NCI-H1092 treated with DMSO at 0.1 percent for 48 hours (cell line): ENCODE data around the gene RFC4.
"Not testable (repeated sequence)": the region's sequence is repeated elsewhere in the genome, so short reads cannot be mapped to it uniquely, and the experiment has no call there.

Source experiments
- DNase-seq: peaks from one replicate; lab custom pipeline; 2025; lab: John Stamatoyannopoulos, UW

RFC4 gene, protein sequence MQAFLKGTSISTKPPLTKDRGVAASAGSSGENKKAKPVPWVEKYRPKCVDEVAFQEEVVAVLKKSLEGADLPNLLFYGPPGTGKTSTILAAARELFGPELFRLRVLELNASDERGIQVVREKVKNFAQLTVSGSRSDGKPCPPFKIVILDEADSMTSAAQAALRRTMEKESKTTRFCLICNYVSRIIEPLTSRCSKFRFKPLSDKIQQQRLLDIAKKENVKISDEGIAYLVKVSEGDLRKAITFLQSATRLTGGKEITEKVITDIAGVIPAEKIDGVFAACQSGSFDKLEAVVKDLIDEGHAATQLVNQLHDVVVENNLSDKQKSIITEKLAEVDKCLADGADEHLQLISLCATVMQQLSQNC

DNA sequence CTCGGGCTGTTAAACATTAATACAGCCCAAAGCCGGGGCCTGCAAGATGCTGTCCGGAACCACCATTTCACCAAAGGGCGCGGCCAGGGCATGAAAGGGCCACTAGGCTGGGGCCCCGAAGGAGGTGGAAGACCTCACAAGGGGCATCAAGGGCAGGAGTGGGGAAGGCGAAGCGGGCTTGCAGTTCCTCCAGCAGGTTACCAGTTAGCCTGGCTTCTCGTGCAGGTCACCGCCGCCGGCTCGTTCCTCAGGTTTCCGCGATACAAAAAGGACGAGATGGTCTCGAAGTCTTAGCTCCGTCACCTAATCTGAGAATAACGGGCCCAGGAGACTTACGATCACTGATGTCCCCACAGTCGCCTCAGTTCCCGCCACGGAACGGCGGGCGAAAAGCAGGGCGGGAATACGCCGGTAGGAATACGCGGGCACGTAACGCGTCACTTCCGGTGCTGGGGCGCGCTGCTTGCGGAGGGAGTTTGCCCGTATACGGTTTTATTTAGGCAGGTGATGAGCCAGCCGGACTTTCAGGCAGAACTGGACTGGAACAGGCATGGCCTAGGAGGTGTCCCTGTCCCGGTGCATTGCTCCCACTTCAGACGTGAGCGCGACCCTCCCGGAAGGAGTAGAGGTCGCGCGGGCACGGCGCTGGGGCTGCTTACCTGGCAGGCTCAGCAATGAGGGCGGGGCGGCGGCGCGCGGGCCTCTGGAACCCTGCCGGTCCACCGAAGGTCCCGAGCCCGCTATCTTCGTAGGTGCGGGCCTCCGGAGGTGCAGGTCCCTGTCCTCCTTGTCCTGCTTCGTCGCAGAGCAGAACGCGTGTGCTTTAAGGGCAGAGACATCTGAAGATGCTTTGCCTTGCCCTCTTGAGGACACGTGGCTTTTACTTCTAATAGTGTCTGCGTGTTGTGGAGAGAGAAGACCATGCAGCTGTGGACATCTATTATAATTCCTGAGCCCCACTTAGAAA lies at the start of gene RFC4:
Gene RFC4, minus strand, starts transcription at position 394 of the 967 bp plus-strand sequence. CDS start 1,769 bp downstream, outside the sequence.
- peak; percentile 81 for DNase-seq

DNA sequence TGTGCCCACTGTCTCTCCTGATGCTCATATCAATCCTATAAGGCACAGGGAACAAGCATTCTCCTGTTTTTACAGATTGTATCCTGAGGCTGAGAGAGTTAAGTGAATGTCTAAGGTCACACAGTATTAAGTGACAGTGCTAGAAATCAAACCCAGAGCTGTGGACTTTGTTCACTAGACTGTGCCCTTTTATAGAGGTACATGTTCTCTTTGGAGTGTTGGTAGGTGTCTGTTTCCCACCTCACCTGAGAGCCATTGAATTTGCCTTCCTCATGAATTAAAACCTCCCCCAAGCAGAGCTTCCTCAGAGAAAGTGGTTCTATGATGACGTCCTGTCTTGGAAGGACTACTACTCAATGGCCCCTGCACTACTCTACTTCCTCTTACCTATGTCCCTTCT lies 48.7 kb upstream of the RFC4 start:
- no peak for DNase-seq

DNA sequence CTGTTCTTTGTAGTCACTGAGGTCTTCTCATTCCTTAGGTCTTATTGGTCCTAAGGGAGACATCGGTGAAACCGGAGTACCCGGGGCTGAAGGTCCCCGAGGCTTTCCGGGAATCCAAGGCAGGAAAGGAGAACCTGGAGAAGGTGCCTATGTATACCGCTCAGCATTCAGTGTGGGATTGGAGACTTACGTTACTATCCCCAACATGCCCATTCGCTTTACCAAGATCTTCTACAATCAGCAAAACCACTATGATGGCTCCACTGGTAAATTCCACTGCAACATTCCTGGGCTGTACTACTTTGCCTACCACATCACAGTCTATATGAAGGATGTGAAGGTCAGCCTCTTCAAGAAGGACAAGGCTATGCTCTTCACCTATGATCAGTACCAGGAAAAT lies 47.9 kb upstream of the RFC4 start:
- DNase-seq = no peak

DNA sequence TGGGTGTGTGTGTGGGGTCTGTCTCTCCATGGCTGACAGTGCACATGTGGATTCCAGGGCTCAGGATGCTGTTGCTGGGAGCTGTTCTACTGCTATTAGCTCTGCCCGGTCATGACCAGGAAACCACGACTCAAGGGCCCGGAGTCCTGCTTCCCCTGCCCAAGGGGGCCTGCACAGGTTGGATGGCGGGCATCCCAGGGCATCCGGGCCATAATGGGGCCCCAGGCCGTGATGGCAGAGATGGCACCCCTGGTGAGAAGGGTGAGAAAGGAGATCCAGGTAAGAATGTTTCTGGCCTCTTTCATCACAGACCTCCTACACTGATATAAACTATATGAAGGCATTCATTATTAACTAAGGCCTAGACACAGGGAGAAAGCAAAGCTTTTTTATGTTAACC lies 46.7 kb upstream of the RFC4 start:
- no peak for DNase-seq

DNA sequence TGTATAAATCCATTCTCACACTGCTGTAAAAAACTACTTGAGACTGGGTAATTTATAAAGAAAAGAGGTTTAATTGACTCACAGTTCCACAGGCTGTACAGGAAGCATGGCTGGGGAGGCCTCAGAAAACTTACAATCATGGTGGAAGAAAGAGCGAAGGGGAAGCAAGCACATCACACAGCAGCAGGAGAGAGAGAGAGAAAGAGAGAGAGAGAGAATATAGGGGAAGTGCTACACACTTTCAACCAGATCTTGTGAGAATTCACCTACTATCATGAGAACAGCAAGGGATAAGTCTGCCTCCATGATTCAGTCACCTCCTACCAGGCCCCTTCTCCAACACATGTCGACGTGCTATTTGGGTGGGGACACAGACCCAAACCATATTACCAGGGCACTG lies 45.6 kb upstream of the RFC4 start:
- DNase-seq = not testable (repeated sequence)

DNA sequence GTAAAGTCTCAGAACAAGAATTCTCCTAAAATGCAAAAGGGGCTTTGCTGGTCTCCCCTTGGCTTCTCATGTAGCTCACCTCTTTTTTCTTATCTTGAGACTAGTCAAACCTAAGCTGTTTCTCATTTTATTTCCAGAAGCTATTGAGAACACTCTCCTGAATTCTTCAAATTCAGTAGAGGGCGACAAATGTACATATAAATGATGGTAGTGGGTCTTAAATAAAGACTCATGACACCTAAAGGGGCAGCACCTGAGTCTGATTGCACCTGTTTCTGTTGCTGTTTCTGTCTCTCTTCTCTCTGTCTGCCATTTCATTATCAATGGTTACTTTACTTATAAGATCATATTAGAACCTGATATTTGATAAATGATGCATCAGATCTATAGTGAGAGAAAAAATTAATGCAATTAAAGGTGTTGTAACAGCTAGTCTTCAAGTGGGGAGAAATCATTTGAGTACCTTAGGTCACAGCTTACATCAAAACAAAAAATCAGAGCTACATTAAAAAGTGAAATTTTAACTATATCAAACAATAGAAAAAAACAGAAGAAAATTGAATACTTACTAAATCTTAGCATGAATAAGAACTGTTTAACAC lies 43.2 kb upstream of the RFC4 start:
- peak; percentile 52 for DNase-seq

DNA sequence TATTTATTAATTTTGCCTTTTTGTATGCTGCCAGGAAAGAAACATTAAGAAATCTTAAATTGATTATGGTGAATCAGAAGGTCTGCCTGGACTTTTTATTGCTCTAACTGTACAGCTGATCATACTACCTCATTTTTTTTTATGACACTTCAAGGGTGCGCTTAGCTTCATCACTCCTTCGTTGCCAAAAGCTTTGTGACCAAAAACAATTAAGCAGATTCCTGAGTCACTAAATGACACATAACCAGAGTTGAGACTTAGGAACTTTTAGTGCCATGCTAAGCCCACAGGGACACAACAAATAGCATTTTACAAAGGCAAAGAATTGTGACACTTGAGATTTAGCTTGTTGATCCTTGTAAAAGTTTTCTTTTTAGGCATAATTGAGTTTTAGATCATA lies 41.2 kb upstream of the RFC4 start:
- DNase-seq = no peak

DNA sequence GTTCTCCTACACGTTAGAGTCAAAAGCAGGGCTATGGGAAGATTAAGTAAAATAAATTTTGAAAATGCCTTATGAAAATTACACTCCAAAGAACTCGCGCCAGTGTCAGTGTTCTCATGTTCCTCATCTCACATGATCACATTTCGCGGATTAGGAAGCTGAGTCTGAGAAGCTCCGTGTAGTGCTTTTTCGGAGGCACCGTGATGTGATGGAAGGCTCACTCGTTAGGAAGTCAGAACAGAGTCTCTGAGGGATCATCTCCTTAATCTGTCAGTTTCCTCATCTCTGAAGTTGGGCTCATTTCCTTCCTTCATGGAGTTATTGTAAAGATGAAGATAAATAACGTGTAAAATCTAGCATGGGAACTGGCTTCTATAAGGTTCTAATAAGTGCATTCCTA lies 39.5 kb upstream of the RFC4 start:
- DNase-seq = no peak

DNA sequence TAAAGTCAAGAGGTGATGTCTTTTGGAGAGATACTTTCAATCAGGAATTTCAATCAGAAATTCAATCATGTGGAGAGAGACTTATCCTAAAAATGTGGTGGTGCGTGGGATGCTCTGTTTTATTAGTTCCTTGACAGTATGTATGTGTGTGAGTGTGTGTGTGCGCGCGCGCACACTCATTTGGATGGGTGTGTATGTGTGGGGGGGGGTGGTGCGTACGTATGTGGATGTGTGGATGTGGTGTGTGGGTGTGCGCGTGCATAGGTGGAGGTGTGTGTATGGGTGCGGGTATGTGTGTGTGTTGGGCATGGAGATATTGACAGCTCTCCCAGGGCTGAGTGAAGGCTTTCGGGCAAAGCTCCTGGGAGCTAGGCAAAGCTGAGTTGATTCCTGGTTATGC lies 38.6 kb upstream of the RFC4 start:
- DNase-seq = no peak

DNA sequence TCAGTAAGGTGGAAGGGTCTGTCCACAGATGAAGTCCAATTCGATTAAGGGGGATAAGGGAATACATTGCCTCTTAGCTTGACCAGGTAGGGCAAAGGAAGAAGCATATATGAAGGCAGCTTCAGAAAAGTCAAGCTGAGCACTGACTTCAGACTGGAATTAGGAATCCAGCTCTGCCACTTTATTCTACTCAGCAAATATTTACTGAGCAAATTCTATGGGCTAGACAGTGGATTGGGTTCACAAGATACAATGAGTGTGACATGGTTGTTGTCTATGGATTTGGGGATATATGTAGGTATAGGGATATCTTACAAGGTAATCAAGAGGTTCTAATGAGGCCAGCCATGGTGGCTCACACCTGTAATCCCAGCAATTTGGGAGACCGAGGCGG lies 36.8 kb upstream of the RFC4 start:
- DNase-seq = no peak

DNA sequence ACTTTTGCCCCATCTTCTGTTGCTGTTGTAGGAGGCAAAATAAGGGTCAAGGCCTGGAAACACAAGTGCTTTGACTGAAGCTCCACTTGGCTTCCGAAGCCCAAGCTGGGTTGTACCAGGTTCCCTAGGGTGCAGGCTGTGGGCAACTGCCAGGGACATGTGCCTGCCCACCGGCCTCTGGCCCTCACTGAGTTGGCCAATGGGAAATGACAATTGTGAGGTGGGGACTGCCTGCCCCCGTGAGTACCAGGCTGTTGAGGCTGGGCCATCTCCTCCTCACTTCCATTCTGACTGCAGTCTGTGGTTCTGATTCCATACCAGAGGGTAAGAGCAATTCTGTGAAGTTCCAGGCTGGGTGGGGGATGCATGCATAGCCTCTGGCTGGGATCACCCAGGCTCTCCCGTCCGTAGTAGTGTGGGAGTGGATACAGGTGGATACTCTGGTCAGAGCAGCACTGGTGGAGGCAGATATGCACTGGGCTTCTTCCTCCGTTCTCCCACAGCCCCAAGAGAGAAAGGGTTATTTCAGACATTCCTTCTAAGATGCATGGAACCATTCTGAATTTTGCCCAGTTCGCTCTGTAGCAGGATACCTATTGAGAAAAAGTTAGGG lies 36.2 kb upstream of the RFC4 start, which contains the start of gene ADIPOQ:
Gene ADIPOQ, plus strand, starts transcription at position 285 of the 613 bp plus-strand sequence. CDS start 10,349 bp downstream, outside the sequence.
- DNase-seq = no peak

DNA sequence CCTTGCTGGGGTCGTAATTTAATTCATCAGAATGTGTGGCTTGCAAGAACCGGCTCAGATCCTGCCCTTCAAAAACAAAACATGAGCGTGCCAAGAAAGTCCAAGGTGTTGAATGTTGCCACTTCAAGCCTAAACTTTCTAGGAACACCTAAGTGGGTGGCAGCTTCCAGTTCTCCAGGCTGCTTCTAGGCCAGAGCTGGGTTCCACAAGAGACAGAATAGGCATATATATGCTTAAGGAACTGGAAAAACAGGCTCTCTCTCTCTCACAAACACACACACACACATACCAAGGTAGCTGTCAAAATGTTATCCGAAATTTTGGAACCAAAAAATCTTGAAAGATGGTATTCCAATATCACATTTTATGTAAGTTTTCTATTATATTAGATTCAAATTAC lies 35.3 kb upstream of the RFC4 start:
- no peak for DNase-seq

DNA sequence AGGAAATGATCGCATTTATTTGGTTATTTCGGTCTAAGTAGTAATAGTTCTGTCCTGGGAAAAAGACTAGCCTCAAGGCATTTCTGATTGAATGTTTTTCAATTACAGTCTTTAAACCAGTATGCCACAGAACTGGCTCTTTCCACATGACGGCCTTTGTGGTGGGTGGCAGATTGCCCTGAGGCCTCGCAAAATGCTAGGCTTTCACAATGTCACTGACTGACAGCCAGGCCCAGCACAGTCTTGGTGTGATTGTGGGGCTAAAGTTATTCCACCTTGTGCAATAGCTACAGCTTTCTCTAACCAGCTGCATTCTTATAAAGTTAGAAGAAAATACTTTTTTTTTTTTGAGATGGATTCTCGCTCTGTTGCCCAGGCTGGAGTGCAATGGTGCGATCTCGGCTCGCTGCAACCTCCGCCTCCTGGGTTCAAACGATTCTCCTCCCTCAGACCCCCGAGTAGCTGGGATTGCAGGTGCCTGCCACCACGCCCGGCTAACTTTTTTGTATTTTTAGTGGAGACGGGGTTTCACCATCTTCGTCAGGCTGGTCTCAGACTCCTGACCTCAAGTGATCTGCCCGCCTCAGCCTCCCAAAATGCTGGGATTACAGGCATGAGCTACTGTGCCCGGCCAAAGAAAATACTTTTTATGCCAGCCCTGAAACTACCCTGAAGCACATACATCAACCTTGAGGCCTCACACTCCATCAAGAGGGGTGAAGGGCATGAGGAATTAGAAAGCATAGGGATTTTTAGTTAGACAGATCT lies 33.8 kb upstream of the RFC4 start:
- no peak for DNase-seq

DNA sequence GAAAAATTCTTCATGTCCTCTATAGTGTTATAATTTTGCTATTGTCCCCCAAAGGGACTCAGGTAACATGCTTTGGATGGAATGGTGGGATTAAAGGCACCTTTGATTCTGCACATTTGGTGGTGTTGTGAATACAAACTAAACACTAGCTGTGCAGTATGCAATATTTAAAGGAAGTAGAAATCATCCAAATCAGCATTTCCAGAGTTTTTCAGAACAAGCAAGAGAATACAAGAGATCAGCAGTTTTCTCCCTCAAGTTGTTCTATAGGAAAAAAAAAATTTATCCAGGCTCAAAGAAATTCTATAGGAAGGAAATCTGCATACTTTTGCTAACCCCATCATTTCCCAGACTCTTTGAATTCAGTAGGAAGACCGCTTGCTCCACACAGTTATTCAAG lies 26.0 kb upstream of the RFC4 start:
- DNase-seq = no peak

DNA sequence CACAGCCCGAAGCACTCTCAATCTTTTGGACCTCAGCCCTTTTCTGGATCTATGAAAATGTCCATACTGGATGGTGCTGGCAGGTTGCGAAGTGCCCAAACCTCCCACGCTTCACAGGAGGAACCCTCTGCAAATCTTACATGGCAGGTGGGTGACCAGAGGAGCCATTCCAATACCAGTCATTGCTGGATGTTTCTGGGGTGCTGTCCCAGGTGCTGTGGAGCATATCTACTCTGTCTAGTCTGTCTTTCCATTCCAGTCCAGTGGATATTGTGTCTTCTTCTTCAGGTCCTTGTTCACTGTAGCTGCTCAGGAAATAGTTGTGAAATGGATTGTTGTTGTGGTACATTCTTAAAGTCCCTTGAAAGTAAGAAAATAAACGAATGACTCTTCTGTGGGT lies 25.5 kb upstream of the RFC4 start:
- no peak for DNase-seq

DNA sequence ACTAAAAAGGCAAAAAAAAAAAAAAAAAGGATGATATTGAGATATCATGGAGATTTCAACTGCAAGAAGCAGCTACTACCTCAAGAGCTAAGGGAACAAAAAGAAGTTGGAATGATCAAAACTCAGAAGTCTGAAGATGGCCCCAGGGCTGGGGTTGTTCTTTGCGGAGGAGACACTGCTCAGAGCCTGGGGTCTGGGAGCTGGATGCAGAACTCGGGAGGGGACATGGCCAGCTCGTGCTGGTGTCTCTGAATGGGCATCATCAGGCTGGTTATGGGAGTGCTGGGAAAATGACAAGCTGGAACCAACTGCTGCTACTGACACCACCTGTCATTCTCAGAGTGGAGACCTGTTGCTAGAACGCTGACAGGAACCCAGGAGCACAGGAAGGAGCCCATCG lies 22.1 kb upstream of the RFC4 start:
- no peak for DNase-seq

DNA sequence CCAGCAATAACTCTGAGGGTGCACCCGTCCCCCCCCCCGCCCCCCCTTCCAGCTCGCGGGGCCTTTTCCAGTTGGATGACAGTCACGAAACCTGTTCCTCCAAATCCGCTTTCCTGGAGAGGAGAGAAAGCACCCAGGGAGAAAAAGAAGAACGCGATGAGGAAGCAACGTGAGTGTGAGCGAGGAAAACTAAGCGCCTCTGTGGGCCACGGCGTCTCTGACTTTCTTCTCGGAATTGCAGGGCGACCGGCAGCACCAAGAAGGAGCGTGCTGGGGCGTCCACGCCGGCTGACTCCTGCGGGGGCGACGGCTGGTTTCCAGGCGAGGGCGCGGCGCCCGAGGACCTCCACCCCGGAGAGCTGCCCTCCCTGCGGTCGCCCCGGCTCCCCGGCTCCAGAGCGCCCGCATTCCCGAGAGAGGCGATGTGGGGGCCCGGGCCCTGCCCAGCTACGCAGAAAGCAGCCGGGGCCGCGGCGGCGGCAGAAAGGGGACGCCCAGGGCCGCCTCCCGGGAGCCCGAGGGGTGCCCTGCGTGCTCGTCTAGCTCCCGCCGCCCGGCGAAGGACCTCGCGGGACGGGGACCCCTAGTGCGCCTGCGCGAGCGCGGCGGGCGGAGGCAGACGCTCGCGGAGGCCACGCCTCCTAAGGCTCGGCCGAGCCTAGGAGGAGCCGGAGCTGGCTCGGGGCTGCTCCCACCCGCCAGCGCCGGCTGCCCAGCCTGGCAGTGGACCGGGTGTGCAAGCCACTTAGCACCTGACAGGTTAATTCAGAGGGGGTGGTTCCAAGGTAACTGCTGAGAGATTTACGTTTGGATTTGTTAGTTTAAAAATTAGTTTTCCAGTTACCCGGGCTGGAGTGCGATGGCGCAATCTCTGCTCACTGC lies 20.9 kb upstream of the RFC4 start:
- peak; percentile 86 for DNase-seq

DNA sequence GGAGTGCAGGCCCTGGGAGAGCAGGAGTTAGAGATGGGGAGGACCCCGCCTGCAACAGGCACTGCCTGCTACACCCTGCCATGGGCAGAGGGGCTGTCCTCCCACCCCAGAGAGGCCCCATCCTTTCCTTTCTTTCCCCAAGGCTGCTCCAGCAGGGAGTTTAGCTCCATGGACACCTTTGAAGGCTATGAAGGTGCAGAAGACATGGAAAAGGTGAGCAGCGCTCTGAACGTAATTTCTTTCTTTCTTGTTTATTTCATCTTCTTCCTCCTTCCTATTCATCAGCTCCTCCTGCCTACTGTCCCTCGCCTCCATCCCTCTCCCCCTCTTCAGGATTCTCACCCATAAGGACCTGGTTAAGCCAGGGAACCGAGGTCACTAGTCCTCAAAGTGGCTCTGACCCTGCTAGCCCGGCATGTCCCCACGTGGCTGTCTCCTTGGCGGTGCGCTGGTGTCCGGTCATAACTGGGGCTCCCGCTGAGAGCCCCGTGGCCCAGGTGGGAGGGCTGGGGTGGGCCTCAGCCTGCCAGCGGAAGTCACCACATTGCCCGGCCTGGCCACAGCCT lies 20.2 kb upstream of the RFC4 start:
- DNase-seq = no peak

DNA sequence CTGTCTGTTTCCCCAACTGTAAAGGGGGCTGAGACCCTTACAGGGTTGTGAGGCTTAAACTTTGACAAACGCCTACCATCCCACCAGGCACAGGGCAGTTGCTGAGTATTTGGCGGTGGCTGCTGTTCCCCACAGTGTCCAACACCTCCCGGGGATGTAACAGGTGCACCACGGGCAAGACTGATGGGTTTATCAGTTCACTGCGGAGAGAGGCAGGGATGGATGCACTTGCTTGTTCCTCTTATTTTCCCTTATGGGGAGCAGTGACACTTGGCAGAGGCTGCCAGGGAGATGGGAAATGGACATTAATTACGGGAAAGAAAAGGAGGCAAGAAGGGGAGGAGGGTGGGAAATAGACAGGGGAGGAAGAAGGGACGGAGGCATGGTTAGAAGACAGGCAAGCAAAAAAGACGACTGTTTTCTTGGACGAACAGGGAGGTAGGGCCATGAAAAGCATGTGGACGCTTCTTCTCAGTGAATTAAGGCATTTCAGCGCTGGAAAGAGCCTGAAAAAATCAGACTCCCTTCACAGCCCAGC lies 19.7 kb upstream of the RFC4 start:
- no peak for DNase-seq
